Neuronal stem cell (in vitro differentiated cells): ENCODE results near the gene NOP14.

ENCODE experiments used
- DNase-seq: peaks from one replicate; pipeline ENCODE4 v3.0.0-alpha.2; 2013; ENCODE audit warnings: low spot score
- H2AFZ ChIP-seq: one replicate; pipeline ENCODE4 v1.6.1; 2013; ENCODE audit warnings: mild to moderate bottlenecking, low read length, inconsistent platforms
- H2AK5ac ChIP-seq: 2 replicates; pipeline ENCODE4 v1.6.1; 2013; ENCODE audit warnings: low read depth, mild to moderate bottlenecking, inconsistent platforms, low read length, moderate library complexity, mixed read lengths
- H2BK120ac ChIP-seq: 2 replicates; pipeline ENCODE4 v1.6.1; 2013; ENCODE audit warnings: low read depth, mild to moderate bottlenecking, inconsistent platforms, low read length, moderate library complexity, mixed read lengths
- H2BK12ac ChIP-seq: one replicate; pipeline ENCODE4 v1.6.1; 2013; ENCODE audit warnings: low read length, inconsistent platforms
- H2BK15ac ChIP-seq: 2 replicates; pipeline ENCODE4 v1.6.1; 2013; ENCODE audit warnings: mild to moderate bottlenecking, low read length, inconsistent platforms, mixed read lengths
- H2BK5ac ChIP-seq: one replicate; pipeline ENCODE4 v1.6.1; 2013; ENCODE audit warnings: inconsistent platforms, mild to moderate bottlenecking, low read length, moderate library complexity
- H3K14ac ChIP-seq: one replicate; pipeline ENCODE4 v1.6.1; 2013; ENCODE audit warnings: low read length, inconsistent platforms
- H3K18ac ChIP-seq: 2 replicates; pipeline ENCODE4 v1.6.1; 2013; ENCODE audit warnings: low read length, inconsistent platforms
- H3K23ac ChIP-seq: 2 replicates; pipeline ENCODE4 v1.6.1; 2013; ENCODE audit warnings: low read depth, mild to moderate bottlenecking, mixed read lengths, low read length, inconsistent platforms; ENCODE audit not compliant: poor library complexity
- H3K27ac ChIP-seq: replicated peaks from 3 replicates; pipeline ENCODE4 v1.5.1; 2013; ENCODE audit warnings: low read length, inconsistent platforms
- H3K27me3 ChIP-seq, 3 experiments: 2 replicates each; pipeline ENCODE4 v1.6.1; 2013; ENCODE audit warnings: low read length in 3 of 3, mild to moderate bottlenecking in 2 of 3, inconsistent platforms in 1 of 3, low read depth in 1 of 3, mixed read lengths in 1 of 3, moderate library complexity in 1 of 3; ENCODE audit not compliant: control insufficient read depth in 3 of 3, insufficient read depth in 3 of 3
- H3K36me3 ChIP-seq, 2 donors: replicated peaks in 1 of 2; 2 replicates each; pipeline ENCODE4 v1.6.1; 2013; ENCODE audit warnings: low read length in 2 of 2; ENCODE audit not compliant: control insufficient read depth in 2 of 2, insufficient read depth in 2 of 2
- H3K4ac ChIP-seq: 2 replicates; pipeline ENCODE4 v1.6.1; 2013; ENCODE audit warnings: inconsistent platforms, mild to moderate bottlenecking, low read length, moderate library complexity
- H3K4me1 ChIP-seq, 2 donors: 1 replicate in 1 of 2; 2 replicates in 1 of 2; pipeline ENCODE4 v1.6.1; 2013; ENCODE audit warnings: low read length in 2 of 2, low read depth in 1 of 2; ENCODE audit not compliant: control insufficient read depth in 2 of 2, insufficient read depth in 1 of 2
- H3K4me2 ChIP-seq: one replicate; pipeline ENCODE4 v1.6.1; 2013; ENCODE audit warnings: mild to moderate bottlenecking, low read length, inconsistent platforms; ENCODE audit not compliant: insufficient read depth, poor library complexity, severe bottlenecking
- H3K4me3 ChIP-seq, 2 donors: 2 replicates each; pipeline ENCODE4 v1.5.1; 2013; ENCODE audit warnings: low read length in 2 of 2, mild to moderate bottlenecking in 2 of 2, inconsistent platforms in 1 of 2, moderate library complexity in 1 of 2
- H3K79me1 ChIP-seq: one replicate; pipeline ENCODE4 v1.6.1; 2013; ENCODE audit warnings: low read depth, mild to moderate bottlenecking, inconsistent platforms, low read length, moderate library complexity
- H3K9ac ChIP-seq: one replicate; pipeline ENCODE4 v1.6.1; 2013; ENCODE audit warnings: mild to moderate bottlenecking, low read depth, low read length, inconsistent platforms; ENCODE audit not compliant: poor library complexity
- H3K9me3 ChIP-seq, 2 donors: replicated peaks in 1 of 2; 2 replicates each; pipeline versions ENCODE3 to v1.6.1; 2013; ENCODE audit warnings: low read length in 2 of 2, mild to moderate bottlenecking in 2 of 2, inconsistent platforms in 1 of 2, low read depth in 1 of 2, mixed read lengths in 1 of 2, moderate library complexity in 1 of 2; ENCODE audit not compliant: control insufficient read depth in 2 of 2, insufficient read depth in 1 of 2
- H4K8ac ChIP-seq: one replicate; pipeline ENCODE4 v1.6.1; 2013; ENCODE audit warnings: low read depth, mild to moderate bottlenecking, inconsistent platforms, low read length, moderate library complexity
- H4K91ac ChIP-seq: one replicate; pipeline ENCODE4 v1.6.1; 2013; ENCODE audit warnings: low read length, low read depth, mild to moderate bottlenecking, inconsistent platforms; ENCODE audit not compliant: poor library complexity
- WGBS, 2 donors: extraction: QIAGEN DNeasy Blood & Tissue Kit; methylation state at CpG; one replicate each; pipeline ENCODE4 v1.1.7; 2013; ENCODE audit warnings: missing lambda C conversion rate in 2 of 2, mixed read lengths in 1 of 2; ENCODE audit not compliant: insufficient read length in 2 of 2, insufficient replicate concordance in 1 of 2; ENCODE audit errors: extremely low coverage in 2 of 2; 5-methylcytosine and 5-hydroxymethylcytosine counted together

NOP14 gene

GRCh38 chr4:3009422-3009821 is 46.2 kb upstream of the NOP14 start:
- no peak overlapping the region for H4K91ac ChIP-seq
- H3K23ac ChIP-seq = no peak overlapping the region
- no peak overlapping the region for H3K14ac ChIP-seq
- no peak overlapping the region for H2BK15ac ChIP-seq
- H2AK5ac ChIP-seq = no peak overlapping the region
- H3K9me3 ChIP-seq = no peaks in the 10 kb centered on the region
- no peaks in the 10 kb centered on the region for H3K79me1 ChIP-seq
- no peak overlapping the region for H3K4me3 ChIP-seq
- peak; percentile 11 for DNase-seq
- no peak overlapping the region for H2BK5ac ChIP-seq
- H2AFZ ChIP-seq = peak overlapping the region; percentile 2
- H3K4me2 ChIP-seq = no peak overlapping the region
- no peak overlapping the region for H3K18ac ChIP-seq
- H3K27me3 ChIP-seq = no peaks in the 10 kb centered on the region
- H2BK120ac ChIP-seq = no peak overlapping the region
- no peak overlapping the region for H4K8ac ChIP-seq
- no peak overlapping the region for H2BK12ac ChIP-seq
- no peak overlapping the region for H3K4ac ChIP-seq
- H3K9ac ChIP-seq = no peak overlapping the region
- WGBS, 2 donors = no CpG with 5 or more reads among the region's 7 CpGs
- H3K4me1 ChIP-seq = no peaks in the 10 kb centered on the region
- no peaks in the 10 kb centered on the region for H3K36me3 ChIP-seq
- H3K27ac ChIP-seq = no peak overlapping the region

GRCh38 chr4:3007724-3008123 is 44.5 kb upstream of the NOP14 start:
- Histone ChIP-seq H3K23ac (no peak overlapping the region), H3K79me1 (no peaks in the 10 kb centered on the region), H2AK5ac (no peak overlapping the region), H3K14ac (no peak overlapping the region), H2AFZ (no peak overlapping the region), H2BK12ac (no peak overlapping the region), H2BK15ac (no peak overlapping the region), H3K27me3 (no peaks in the 10 kb centered on the region), H2BK120ac (no peak overlapping the region), H3K4me2 (no peak overlapping the region), H4K91ac (no peak overlapping the region), H3K27ac (no peak overlapping the region), H3K36me3 (no peaks in the 10 kb centered on the region), H2BK5ac (no peak overlapping the region), H3K4me3 (no peak overlapping the region), H3K18ac (no peak overlapping the region), H4K8ac (no peak overlapping the region), H3K9ac (no peak overlapping the region), H3K4me1 (no peaks in the 10 kb centered on the region), H3K4ac (no peak overlapping the region), H3K9me3 (no peaks in the 10 kb centered on the region)
- no peak for DNase-seq
- no CpG with 5 or more reads among the region's 2 CpGs for WGBS, 2 donors

- Histone ChIP-seq H3K4me1 (no peaks in the 10 kb centered on the region), H3K18ac (no peak overlapping the region), H3K79me1 (no peaks in the 10 kb centered on the region), H2BK12ac (no peak overlapping the region), H3K27me3 (no peaks in the 10 kb centered on the region), H2BK5ac (no peak overlapping the region), H3K36me3 (no peaks in the 10 kb centered on the region), H3K27ac (no peak overlapping the region), H3K4ac (no peak overlapping the region), H3K4me2 (no peak overlapping the region), H4K8ac (no peak overlapping the region), H3K9ac (no peak overlapping the region), H2BK15ac (no peak overlapping the region), H3K23ac (no peak overlapping the region), H4K91ac (no peak overlapping the region), H2BK120ac (no peak overlapping the region), H3K14ac (no peak overlapping the region), H3K9me3 (no peaks in the 10 kb centered on the region), H3K4me3 (no peak overlapping the region), H2AK5ac (no peak overlapping the region), H2AFZ (no peak overlapping the region)
- DNase-seq = no peak
- no CpG with 5 or more reads among the region's 4 CpGs for WGBS, 2 donors
These were observed 33.2 kb upstream of the NOP14 start for GRCh38 chr4:2996415-2996814.

- H3K36me3 ChIP-seq = no peaks in the 10 kb centered on the region
- no peak overlapping the region for H3K23ac ChIP-seq
- no peak overlapping the region for H3K4ac ChIP-seq
- H2BK15ac ChIP-seq = no peak overlapping the region
- H3K14ac ChIP-seq = no peak overlapping the region
- no peak for DNase-seq
- no peak overlapping the region for H3K4me3 ChIP-seq
- no peaks in the 10 kb centered on the region for H3K27me3 ChIP-seq
- no CpG with 5 or more reads among the region's 4 CpGs for WGBS, 2 donors
- no peaks in the 10 kb centered on the region for H3K9me3 ChIP-seq
- no peak overlapping the region for H4K91ac ChIP-seq
- no peak overlapping the region for H2AFZ ChIP-seq
- no peak overlapping the region for H2AK5ac ChIP-seq
- no peaks in the 10 kb centered on the region for H3K79me1 ChIP-seq
- H2BK5ac ChIP-seq = no peak overlapping the region
- H3K9ac ChIP-seq = no peak overlapping the region
- H2BK12ac ChIP-seq = no peak overlapping the region
- H2BK120ac ChIP-seq = no peak overlapping the region
- no peak overlapping the region for H3K4me2 ChIP-seq
- H3K27ac ChIP-seq = no peak overlapping the region
- H3K18ac ChIP-seq = no peak overlapping the region
- H4K8ac ChIP-seq = no peak overlapping the region
- no peaks in the 10 kb centered on the region for H3K4me1 ChIP-seq
These were observed 32.5 kb upstream of the NOP14 start for GRCh38 chr4:2995546-2996265.
